HL-60 (cell line): ENCODE measurements around the gene PRDM12.

Experiments used
- CTCF ChIP-seq: IDR thresholded peaks from one replicate; pipeline ENCODE4 v1.5.1; 2011; ENCODE audit warnings: low read length, control low read depth, inconsistent platforms; ENCODE audit not compliant: insufficient read depth
- GABPA ChIP-seq: IDR thresholded peaks from 2 replicates; pipeline ENCODE4 v1.6.1; 2012; ENCODE audit warnings: low read depth
- POLR2AphosphoS5 ChIP-seq: IDR thresholded peaks from 2 replicates; pipeline ENCODE4 v1.6.1; 2012; ENCODE audit warnings: low read depth
- REST ChIP-seq: IDR thresholded peaks from 2 replicates; pipeline ENCODE4 v1.6.1; 2012; ENCODE audit warnings: low read depth; ENCODE audit not compliant: insufficient replicate concordance
- SPI1 ChIP-seq: IDR thresholded peaks from 2 replicates; pipeline ENCODE4 v1.6.1; 2012; ENCODE audit warnings: low read depth, mild to moderate bottlenecking, borderline replicate concordance

- TF ChIP-seq CTCF = no peak
- TF ChIP-seq SPI1 = no peak
- TF ChIP-seq POLR2AphosphoS5 = peak; percentile 52; the same call in 1 of the 2 replicates
- TF ChIP-seq GABPA = no peak
- TF ChIP-seq REST = peak; percentile 59
Measured at GRCh38 chr9:130712564-130713285, 48.3 kb downstream of the PRDM12 start.
